HG03354 (cell line): Measurements from ENCODE around the gene CCN6.

Source experiments
- ATAC-seq: cut with Tn5 transposase; IDR thresholded peaks from one replicate; pipeline ENCODE4 v1.9.1; 2021; ENCODE audit warnings: mild to moderate bottlenecking; ENCODE audit not compliant: unreplicated experiment, poor library complexity, severe bottlenecking

CCN6 gene

GRCh38 chr6:112054001-112054400 lies at the start of gene CCN6:
Gene CCN6 (plus strand): TSS chr6:112054104. CDS start chr6:112054358, 254 bp downstream.
- no peak for ATAC-seq

- no peak for ATAC-seq
Observed at GRCh38 chr6:112004201-112005012, 49.5 kb upstream of the CCN6 start.

- no peak for ATAC-seq
Observed at GRCh38 chr6:112005013-112005371, 48.9 kb upstream of the CCN6 start.

- no peak for ATAC-seq
Observed at GRCh38 chr6:112007254-112007653, 46.6 kb upstream of the CCN6 start.

GRCh38 chr6:112007805-112008204 lies 46.1 kb upstream of the CCN6 start:
- no peak for ATAC-seq

GRCh38 chr6:112008482-112008881 lies 45.4 kb upstream of the CCN6 start:
- ATAC-seq: no peak

GRCh38 chr6:112010328-112010727 lies 43.6 kb upstream of the CCN6 start:
- no peak for ATAC-seq

GRCh38 chr6:112013051-112013450 lies 40.9 kb upstream of the CCN6 start:
- no peak for ATAC-seq

GRCh38 chr6:112014483-112014882 lies 39.4 kb upstream of the CCN6 start:
- ATAC-seq: no peak

- no peak for ATAC-seq
Observed at GRCh38 chr6:112015725-112016124, 38.2 kb upstream of the CCN6 start.

GRCh38 chr6:112016320-112016719 lies 37.6 kb upstream of the CCN6 start:
- ATAC-seq: no peak

GRCh38 chr6:112017169-112017568 lies 36.7 kb upstream of the CCN6 start:
- ATAC-seq: no peak

GRCh38 chr6:112017760-112018537 lies 36.0 kb upstream of the CCN6 start:
- no peak for ATAC-seq

- ATAC-seq: no peak
Observed at GRCh38 chr6:112018619-112019416, 35.1 kb upstream of the CCN6 start.

GRCh38 chr6:112019589-112019988 lies 34.3 kb upstream of the CCN6 start:
- ATAC-seq: no peak

- ATAC-seq: no peak
Observed at GRCh38 chr6:112021691-112022310, 32.1 kb upstream of the CCN6 start.

GRCh38 chr6:112022749-112023148 lies 31.2 kb upstream of the CCN6 start:
- ATAC-seq: no peak

- no peak for ATAC-seq
Observed at GRCh38 chr6:112024464-112024863, 29.4 kb upstream of the CCN6 start.

- ATAC-seq: no peak
Observed at GRCh38 chr6:112026933-112027332, 27.0 kb upstream of the CCN6 start.
